AG09319 (cell line): ENCODE measurements around the gene PIK3C3.

ENCODE experiments used
- DNase-seq: peaks from one replicate; pipeline ENCODE4 v3.0.0-alpha.2; 2010; ENCODE audit warnings: low read depth; ENCODE audit errors: extremely low read depth
- TF ChIP-seq, protein P1 (sequence below): IDR thresholded peaks from 2 replicates; pipeline ENCODE4 v1.5.1; 2011; ENCODE audit warnings: low read depth, mild to moderate bottlenecking, inconsistent platforms, low read length, moderate library complexity

PIK3C3 gene

GRCh38 chr18:41923446-41923845 is 31.6 kb upstream of the PIK3C3 start:
- no peak for DNase-seq
- TF ChIP-seq, protein P1, sequence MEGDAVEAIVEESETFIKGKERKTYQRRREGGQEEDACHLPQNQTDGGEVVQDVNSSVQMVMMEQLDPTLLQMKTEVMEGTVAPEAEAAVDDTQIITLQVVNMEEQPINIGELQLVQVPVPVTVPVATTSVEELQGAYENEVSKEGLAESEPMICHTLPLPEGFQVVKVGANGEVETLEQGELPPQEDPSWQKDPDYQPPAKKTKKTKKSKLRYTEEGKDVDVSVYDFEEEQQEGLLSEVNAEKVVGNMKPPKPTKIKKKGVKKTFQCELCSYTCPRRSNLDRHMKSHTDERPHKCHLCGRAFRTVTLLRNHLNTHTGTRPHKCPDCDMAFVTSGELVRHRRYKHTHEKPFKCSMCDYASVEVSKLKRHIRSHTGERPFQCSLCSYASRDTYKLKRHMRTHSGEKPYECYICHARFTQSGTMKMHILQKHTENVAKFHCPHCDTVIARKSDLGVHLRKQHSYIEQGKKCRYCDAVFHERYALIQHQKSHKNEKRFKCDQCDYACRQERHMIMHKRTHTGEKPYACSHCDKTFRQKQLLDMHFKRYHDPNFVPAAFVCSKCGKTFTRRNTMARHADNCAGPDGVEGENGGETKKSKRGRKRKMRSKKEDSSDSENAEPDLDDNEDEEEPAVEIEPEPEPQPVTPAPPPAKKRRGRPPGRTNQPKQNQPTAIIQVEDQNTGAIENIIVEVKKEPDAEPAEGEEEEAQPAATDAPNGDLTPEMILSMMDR = no peak

DNA sequence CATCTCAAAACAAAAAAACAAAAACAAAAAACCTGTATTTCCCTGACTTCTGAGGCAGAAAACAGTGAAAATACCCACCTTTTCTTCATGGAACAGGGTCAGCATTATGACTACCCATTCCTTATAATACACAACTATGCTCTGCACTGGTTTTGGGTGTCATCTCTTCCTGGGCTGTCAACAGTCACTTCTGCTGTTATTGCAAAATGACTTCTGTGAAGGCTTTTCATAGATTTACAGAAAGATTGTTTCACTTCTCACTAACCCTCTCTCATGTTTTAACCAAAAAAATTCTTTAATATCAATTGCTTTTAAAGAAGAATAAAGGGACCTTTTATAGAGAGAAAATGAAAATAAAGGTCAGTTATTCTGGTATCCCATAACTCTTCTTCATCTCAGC is 26.5 kb upstream of the PIK3C3 start:
- no peak for DNase-seq
- TF ChIP-seq, protein P1 = no peak

GRCh38 chr18:41932899-41933298 is 22.1 kb upstream of the PIK3C3 start:
- DNase-seq = no peak
- TF ChIP-seq, protein P1 = no peak

GRCh38 chr18:41933778-41934177 is 21.3 kb upstream of the PIK3C3 start:
- TF ChIP-seq, protein P1 = no peak
- DNase-seq = no peak

- DNase-seq = no peak
- TF ChIP-seq, protein P1 = no peak
Measured at GRCh38 chr18:41936471-41937134, 18.4 kb upstream of the PIK3C3 start.

DNA sequence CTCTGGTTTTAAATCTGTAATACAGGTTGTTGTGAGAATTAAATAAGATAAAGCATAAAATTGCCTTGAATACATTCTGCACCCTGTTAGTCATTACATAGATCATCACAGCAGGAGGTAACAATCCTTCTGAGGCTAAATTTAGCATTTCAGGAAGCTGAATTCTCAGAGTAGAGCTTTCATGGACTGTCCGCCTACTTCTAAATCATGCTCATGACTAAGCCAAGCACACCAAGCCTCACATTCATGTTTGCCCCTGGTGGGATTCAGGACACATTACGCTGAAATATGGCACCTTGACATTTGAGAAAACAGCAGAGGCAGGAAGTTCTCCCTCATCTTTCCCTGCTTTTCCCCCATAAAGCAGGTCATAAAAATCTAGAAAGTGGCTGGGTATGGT is 16.6 kb upstream of the PIK3C3 start:
- TF ChIP-seq, protein P1 = no peak
- DNase-seq = no peak

GRCh38 chr18:41939326-41939725 is 15.7 kb upstream of the PIK3C3 start:
- TF ChIP-seq, protein P1 = no peak
- DNase-seq = no peak
